SK-N-SH (cell line): Measurements from ENCODE around the gene CCDC148. TPM values are rescaled to one million over a fixed set of nuclear protein-coding genes. Genes with fewer than 3 reads are reported as not detected.

ENCODE experiments used
- CTCF ChIA-PET: fragments of 300-600, 350-600 bp; formaldehyde crosslinking; extraction: SDS; loops from one replicate; lab custom pipeline; 2021; lab: Yijun Ruan, JAX
- POLR2A ChIA-PET: fragments of 350-600 bp; sonication (Branson Sonifier 250); formaldehyde crosslinking; extraction: SDS; loops from one replicate; lab custom pipeline; 2020; ENCODE audit warnings: antibody characterized with exemption, inconsistent platforms; lab: Yijun Ruan, JAX
- DNase-seq: peaks from one replicate; pipeline ENCODE4 v3.0.0; 2012
- H2AFZ ChIP-seq: fragments of 200-600 bp; sonication (generic); 2 replicates; pipeline ENCODE4 v1.8.1; 2016; ENCODE audit warnings: antibody characterized with exemption, mild to moderate bottlenecking, low read depth
- H3F3A ChIP-seq: fragments of 200-600 bp; sonication (generic); replicated peaks from 2 replicates; pipeline ENCODE3; 2016; ENCODE audit warnings: antibody characterized with exemption, mild to moderate bottlenecking; ENCODE audit not compliant: insufficient read depth
- H3K27ac ChIP-seq, 2 experiments: fragments of 200-500 bp in 1 of 2; fragments of 200-600 bp in 1 of 2; sonication (Bioruptor generic) in 1 of 2; sonication (generic), shearing (Covaris generic) in 1 of 2; 2 replicates each; pipeline versions ENCODE4 v1.5.1 to v1.6.1; 2014 to 2016; ENCODE audit warnings: low read depth in 2 of 2, inconsistent platforms in 1 of 2, low read length in 1 of 2, mild to moderate bottlenecking in 1 of 2, mixed read lengths in 1 of 2
- H3K27me3 ChIP-seq: fragments of 200-600 bp; sonication (generic), shearing (Covaris generic); 2 replicates; pipeline ENCODE4 v1.6.1; 2016; ENCODE audit warnings: mixed run types; ENCODE audit not compliant: insufficient read depth
- H3K36me3 ChIP-seq, 2 experiments: fragments of 200-500 bp in 1 of 2; fragments of 200-600 bp in 1 of 2; sonication (Bioruptor generic) in 1 of 2; sonication (generic) in 1 of 2; replicated peaks in 1 of 2; 2 replicates each; pipeline versions ENCODE3 to v1.5.1; 2014 to 2016; ENCODE audit warnings: low read length in 1 of 2, mild to moderate bottlenecking in 1 of 2; ENCODE audit not compliant: insufficient read depth in 2 of 2, control insufficient read depth in 1 of 2
- H3K4me1 ChIP-seq, 2 experiments: fragments of 200-500 bp in 1 of 2; fragments of 200-600 bp in 1 of 2; sonication (Bioruptor generic) in 1 of 2; sonication (generic), shearing (Covaris generic) in 1 of 2; 2 replicates each; pipeline versions ENCODE4 v1.5.1 to v1.6.1; 2014 to 2016; ENCODE audit warnings: low read depth in 1 of 2, low read length in 1 of 2, mixed run types in 1 of 2; ENCODE audit not compliant: insufficient read depth in 2 of 2, control insufficient read depth in 1 of 2
- H3K4me2 ChIP-seq: fragments of 200-600 bp; sonication (generic), shearing (Covaris generic); 2 replicates; pipeline ENCODE4 v1.6.1; 2017; ENCODE audit warnings: mixed run types
- H3K4me3 ChIP-seq, 2 experiments: fragments of 200-500 bp in 1 of 2; fragments of 200-600 bp in 1 of 2; sonication (Bioruptor generic) in 1 of 2; sonication (generic), shearing (Covaris generic) in 1 of 2; 2 replicates each; pipeline versions ENCODE4 v1.5.1 to v1.8.1; 2014 to 2016; ENCODE audit warnings: low read depth in 2 of 2, inconsistent platforms in 1 of 2, low read length in 1 of 2, mild to moderate bottlenecking in 1 of 2, mixed read lengths in 1 of 2, moderate library complexity in 1 of 2
- H3K79me2 ChIP-seq: fragments of 200-600 bp; sonication (generic); 2 replicates; pipeline ENCODE4 v1.8.1; 2017; ENCODE audit warnings: mild to moderate bottlenecking; ENCODE audit not compliant: insufficient read depth
- H3K9ac ChIP-seq: fragments of 200-600 bp; sonication (generic); 2 replicates; pipeline ENCODE4 v1.6.1; 2017; ENCODE audit warnings: mixed run types
- H3K9me2 ChIP-seq: fragments of 200-600 bp; sonication (generic); 2 replicates; pipeline ENCODE4 v1.6.1; 2017; ENCODE audit warnings: mixed run types
- H3K9me3 ChIP-seq: fragments of 200-600 bp; sonication (generic); 2 replicates; pipeline ENCODE4 v1.6.1; 2017; ENCODE audit warnings: mixed run types, mild to moderate bottlenecking, moderate library complexity
- H4K20me1 ChIP-seq: fragments of 200-600 bp; sonication (generic); 2 replicates; pipeline ENCODE4 v1.6.1; 2017; ENCODE audit warnings: mild to moderate bottlenecking, mixed run types; ENCODE audit not compliant: insufficient read depth
- CHD2 ChIP-seq: fragments of 150-350 bp; IDR thresholded peaks from 2 replicates; pipeline ENCODE4 v1.6.1; 2018; ENCODE audit warnings: low read length; ENCODE audit not compliant: partially characterized antibody
- CTCF ChIP-seq: fragments of 200-600 bp; sonication (generic); IDR thresholded peaks from 2 replicates; pipeline ENCODE4 v1.6.1; 2017; ENCODE audit warnings: antibody characterized with exemption, mild to moderate bottlenecking, moderate library complexity
- EZH2phosphoT487 ChIP-seq: fragments of 200-600 bp; sonication (generic); IDR thresholded peaks from 2 replicates; pipeline ENCODE4 v1.6.1; 2017; ENCODE audit warnings: low read depth, mixed run types, mild to moderate bottlenecking, antibody characterized with exemption, moderate library complexity, borderline replicate concordance
- FOXJ3 ChIP-seq: sonication (generic); formaldehyde crosslinking; IDR thresholded peaks from 2 replicates; pipeline ENCODE4 v1.5.1; 2020; ENCODE audit warnings: mild to moderate bottlenecking, missing genetic modification reagents
- FOXM1 ChIP-seq: IDR thresholded peaks from 2 replicates; pipeline ENCODE4 v1.4.0; 2012; ENCODE audit warnings: low read depth, mild to moderate bottlenecking
- GATA2 ChIP-seq: sonication (generic); formaldehyde crosslinking; IDR thresholded peaks from 2 replicates; pipeline ENCODE4 v1.5.0; 2020; ENCODE audit warnings: mild to moderate bottlenecking, missing genetic modification reagents
- IRF3 ChIP-seq: fragments of 150-350 bp; IDR thresholded peaks from 2 replicates; pipeline ENCODE4 v1.6.1; 2016; ENCODE audit warnings: mild to moderate bottlenecking, low read depth, low read length
- JUND ChIP-seq: IDR thresholded peaks from 2 replicates; pipeline ENCODE4 v1.4.0; 2012
- MAX ChIP-seq: IDR thresholded peaks from 2 replicates; pipeline ENCODE4 v1.4.0; 2012; ENCODE audit warnings: low read depth
- NRF1 ChIP-seq: IDR thresholded peaks from 2 replicates; pipeline ENCODE4 v1.6.1; 2012; ENCODE audit warnings: low read depth, mild to moderate bottlenecking, low read length
- PBX3 ChIP-seq: IDR thresholded peaks from 2 replicates; pipeline ENCODE4; 2012
- POLR2AphosphoS5 ChIP-seq: IDR thresholded peaks from 2 replicates; pipeline ENCODE4 v1.6.1; 2012; ENCODE audit warnings: low read depth, low read length
- SIN3A ChIP-seq: IDR thresholded peaks from 2 replicates; pipeline ENCODE4 v1.6.1; 2012; ENCODE audit warnings: low read depth, mild to moderate bottlenecking, low read length, moderate library complexity, borderline replicate concordance
- TAF1 ChIP-seq: IDR thresholded peaks from 2 replicates; pipeline ENCODE4 v1.6.1; 2012; ENCODE audit warnings: low read depth, mild to moderate bottlenecking, low read length, moderate library complexity, borderline replicate concordance
- TEAD4 ChIP-seq: IDR thresholded peaks from 2 replicates; pipeline ENCODE4 v1.4.0; 2012; ENCODE audit warnings: mild to moderate bottlenecking, borderline replicate concordance; ENCODE audit not compliant: insufficient read depth
- USF2 ChIP-seq: fragments of 150-350 bp; IDR thresholded peaks from 2 replicates; pipeline ENCODE4 v1.6.1; 2017; ENCODE audit warnings: antibody characterized with exemption, low read length, low read depth, borderline replicate concordance
- whole genome bisulfite sequencing: methylation state at CpG from one replicate; pipeline ENCODE4 v1.1.6; 2017; ENCODE audit warnings: low lambda C conversion rate; 5-methylcytosine and 5-hydroxymethylcytosine counted together
- polyA plus RNA-seq, 3 experiments: library from polyadenylated mRNA; depleted of rRNA; stranded (reverse); fragments of >200 nt; gene quantifications; 2 replicates each; pipeline ENCODE4 v1.2.3, GENCODE V29; 2012

Gene CCDC148
- polyA plus RNA-seq, 1 of the 3 experiments (the other 2 are of a cell fraction), result 0.18 TPM

- Histone ChIP-seq H3F3A (peaks cover 10% of the 10 kb centered on the region), H3K4me2 (no peak overlapping the region), H2AFZ (no peak overlapping the region), H3K9me3 (no peaks in the 10 kb centered on the region), H3K4me3 (no peak overlapping the region), H3K27ac (no peak overlapping the region), H3K79me2 (peaks cover 47% of the 10 kb centered on the region), H4K20me1 (no peaks in the 10 kb centered on the region), H3K36me3 (no peaks in the 10 kb centered on the region), H3K9ac (no peak overlapping the region), H3K4me1 (peaks cover 0 to 25% of the 10 kb centered on the region in 2 experiments; a peak in 2 of 4 replicates)
- DNase-seq, result no peak
- TF ChIP-seq CTCF (no peak), GATA2 (CRISPR knock-in tag) (no peak), TEAD4 (no peak), POLR2AphosphoS5 (no peak), JUND (no peak), TAF1 (no peak), MAX (no peak), SIN3A (no peak), EZH2phosphoT487 (no peak), FOXJ3 (CRISPR knock-in tag) (no peak), IRF3 (no peak), PBX3 (no peak), FOXM1 (no peak), CHD2 (no peak), USF2 (no peak), NRF1 (no peak)
- TF ChIP-seq, all 33 proteins: peak for 0
- H3K9me2 ChIP-seq, result no peaks in the 10 kb centered on the region
- 92% methylated on average over 4 of the region's 4 CpGs for WGBS
- H3K27me3 ChIP-seq, result no peaks in the 10 kb centered on the region
- ChIA-PET CTCF (interaction anchor here (2.1 kb wide), 1 partner anchor 263 kb away, joined by 4 read pairs; no protein-coding TSS in a partner anchor), POLR2A (no interaction called here)
Measured at GRCh38 chr2:158491072-158491471, 34.5 kb upstream of the CCDC148 start.
